Measurements from ENCODE around the gene CTXN1.

DNA sequence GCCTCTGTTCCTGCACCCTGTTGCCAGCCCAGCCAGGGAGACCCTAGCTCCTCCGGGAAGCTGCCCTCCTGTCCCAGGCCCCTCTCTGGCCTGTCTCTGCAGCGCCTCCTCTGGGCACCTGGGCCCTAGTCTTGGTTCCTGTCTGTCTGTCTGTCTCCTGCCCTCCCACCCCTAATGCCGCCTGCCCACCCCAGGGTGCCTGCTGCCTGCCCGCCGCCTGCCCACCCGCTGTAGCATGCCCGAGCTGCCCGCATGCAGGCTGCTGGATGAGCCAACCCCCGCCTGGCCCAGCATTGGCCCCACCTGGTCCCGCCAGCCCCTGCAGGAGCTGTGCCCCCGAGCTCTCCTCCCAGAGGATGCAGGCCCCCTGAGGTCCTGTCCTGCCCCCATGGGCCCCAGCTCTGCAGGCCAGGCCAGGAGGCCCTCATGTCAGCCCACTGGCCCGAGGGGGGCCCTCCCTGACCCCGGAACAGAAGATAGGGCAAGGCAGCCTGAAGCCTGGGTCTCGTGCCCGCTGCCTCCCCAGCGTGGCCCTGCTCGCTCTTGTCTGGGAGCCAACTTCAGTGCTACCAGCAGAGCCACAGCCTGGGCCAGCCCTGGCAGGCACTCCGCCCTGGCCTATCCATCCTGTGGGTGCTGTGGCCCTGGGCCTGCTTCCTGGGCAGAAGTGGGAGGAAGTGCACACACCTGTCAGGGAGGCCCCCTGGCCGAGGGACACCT is 17.0 kb downstream of the CTXN1 start:
- no peak for TF ChIP-seq CTCF (IDR thresholded peaks at IDR 0.05; ENCODE audit: low read depth, low read length, poor library complexity, severe bottlenecking)
- TF ChIP-seq EZH2phosphoT487 (IDR thresholded peaks at IDR 0.05; ENCODE audit: borderline replicate concordance, low read length): no peak
